HG03066 (cell line): ENCODE measurements around the gene IGSF9.
"Not testable (repeated sequence)": the region's sequence is repeated elsewhere in the genome, so short reads cannot be mapped to it uniquely, and the experiment has no call there.

Source experiments
- ATAC-seq: cut with Tn5 transposase; IDR thresholded peaks from one replicate; pipeline ENCODE4 v1.9.1; 2021; ENCODE audit warnings: low read depth; ENCODE audit not compliant: unreplicated experiment

The IGSF9 gene

GRCh38 chr1:159904036-159904435, 41.4 kb downstream of the IGSF9 start:
- ATAC-seq, result not testable (repeated sequence)

- ATAC-seq, result no peak
These were observed 42.9 kb downstream of the IGSF9 start for GRCh38 chr1:159902541-159902940.

GRCh38 chr1:159900755-159901360, 44.6 kb downstream of the IGSF9 start:
- no peak for ATAC-seq

DNA sequence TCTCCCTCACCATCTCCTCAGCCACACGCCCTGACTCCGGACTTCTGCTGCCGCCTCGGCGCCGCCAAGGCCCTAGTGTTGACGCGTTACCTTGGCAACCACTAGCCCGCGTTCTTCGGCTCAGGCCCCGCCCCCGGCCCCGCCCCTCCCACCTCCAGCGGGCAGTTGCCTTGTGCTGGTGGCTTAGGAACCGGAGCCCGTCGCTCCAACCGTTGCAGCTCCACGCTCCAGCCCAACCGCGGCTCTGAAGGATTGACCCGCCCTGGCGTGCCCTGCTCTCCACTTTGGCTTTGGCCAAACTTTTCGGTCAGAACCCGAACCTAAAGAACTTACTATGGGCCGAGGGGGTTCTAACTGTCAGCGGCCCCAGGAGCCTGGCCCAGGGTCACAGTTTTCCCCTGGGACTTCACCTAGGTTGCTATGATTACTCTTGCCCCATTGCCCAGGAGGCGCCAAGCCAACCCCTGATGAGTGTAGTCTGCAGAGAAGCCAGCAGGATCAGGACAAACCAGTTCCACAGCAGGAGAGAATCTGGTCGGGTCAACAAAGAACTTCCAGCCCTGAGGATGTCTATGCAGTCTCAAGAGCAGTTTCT, 45.2 kb downstream of the IGSF9 start, which contains the start of gene CFAP45:
Gene CFAP45 (minus strand): TSS at position 80 of the 595 bp plus-strand sequence. CDS start 67 bp downstream, at position 13.
- no peak for ATAC-seq

GRCh38 chr1:159899634-159900033, 45.8 kb downstream of the IGSF9 start:
- not testable (repeated sequence) for ATAC-seq

- ATAC-seq, result no peak
These were observed 46.9 kb downstream of the IGSF9 start for GRCh38 chr1:159898527-159898926.

- no peak for ATAC-seq
These were observed 47.5 kb downstream of the IGSF9 start for GRCh38 chr1:159897962-159898361.

DNA sequence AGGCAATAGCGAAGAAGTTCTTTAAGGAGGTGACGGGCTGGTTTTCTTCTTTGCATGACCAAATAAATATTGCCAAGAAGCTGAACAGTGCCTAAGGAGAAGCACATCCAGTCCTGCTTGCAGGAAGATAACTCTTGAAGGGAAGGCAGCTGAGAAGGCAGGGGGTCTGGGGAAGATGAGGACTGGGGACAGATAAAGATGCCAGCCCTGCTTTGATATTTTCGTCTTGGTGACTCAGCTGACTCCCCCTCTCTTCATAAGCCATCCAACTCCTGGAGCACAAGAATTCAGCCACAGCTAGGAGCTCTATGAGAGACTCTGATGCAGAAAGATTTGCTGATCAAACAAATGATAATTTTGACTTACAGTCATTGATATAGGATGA, 48.9 kb downstream of the IGSF9 start:
- ATAC-seq, result no peak

- ATAC-seq, result no peak
These were observed 49.4 kb downstream of the IGSF9 start for GRCh38 chr1:159895836-159896545.

DNA sequence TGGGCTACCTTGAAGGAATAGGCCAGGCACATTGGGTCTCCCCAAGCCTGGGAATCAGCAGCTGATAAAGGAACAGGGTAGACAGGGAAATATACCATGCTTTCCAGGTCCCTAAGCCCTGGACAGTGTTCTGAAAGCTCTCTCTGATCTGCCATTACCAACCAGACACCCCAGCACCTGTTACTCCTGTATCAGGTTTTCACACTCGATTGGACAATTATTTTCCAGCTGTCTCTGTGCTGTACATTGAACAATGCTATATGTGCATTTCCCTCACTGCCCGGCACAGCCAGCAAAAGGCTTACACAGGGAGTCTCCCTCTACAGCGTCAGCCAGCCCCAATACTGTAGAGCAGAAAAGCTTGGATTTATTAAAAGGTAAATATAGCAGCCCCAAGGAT, 50.1 kb downstream of the IGSF9 start:
- ATAC-seq, result no peak

DNA sequence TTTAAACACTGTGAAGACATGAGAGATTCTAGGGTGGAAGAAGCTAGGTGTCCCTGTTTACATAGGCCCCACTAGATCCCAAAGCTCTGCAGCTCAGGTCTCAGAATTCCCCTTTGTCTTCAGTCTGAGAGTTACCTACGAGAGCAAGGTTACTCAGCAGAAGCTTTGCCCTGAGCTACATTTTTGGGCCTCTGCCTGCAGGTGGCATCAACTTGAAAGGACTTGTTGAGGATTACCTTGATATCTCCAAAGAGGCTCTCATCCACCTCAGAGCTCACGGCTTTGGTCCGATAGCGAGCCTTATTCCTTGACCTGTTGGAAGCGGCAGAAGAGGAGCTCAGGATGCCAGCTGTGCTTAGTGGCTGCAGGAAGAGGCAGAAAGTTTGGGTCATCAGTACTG, 52.5 kb downstream of the IGSF9 start:
- no peak for ATAC-seq

- ATAC-seq, result peak; percentile 65
These were observed 53.9 kb downstream of the IGSF9 start for GRCh38 chr1:159891275-159892157.

- no peak for ATAC-seq
These were observed 55.0 kb downstream of the IGSF9 start for GRCh38 chr1:159890390-159890789.

- peak; percentile 85 for ATAC-seq
These were observed 55.6 kb downstream of the IGSF9 start for GRCh38 chr1:159889821-159890252.

DNA sequence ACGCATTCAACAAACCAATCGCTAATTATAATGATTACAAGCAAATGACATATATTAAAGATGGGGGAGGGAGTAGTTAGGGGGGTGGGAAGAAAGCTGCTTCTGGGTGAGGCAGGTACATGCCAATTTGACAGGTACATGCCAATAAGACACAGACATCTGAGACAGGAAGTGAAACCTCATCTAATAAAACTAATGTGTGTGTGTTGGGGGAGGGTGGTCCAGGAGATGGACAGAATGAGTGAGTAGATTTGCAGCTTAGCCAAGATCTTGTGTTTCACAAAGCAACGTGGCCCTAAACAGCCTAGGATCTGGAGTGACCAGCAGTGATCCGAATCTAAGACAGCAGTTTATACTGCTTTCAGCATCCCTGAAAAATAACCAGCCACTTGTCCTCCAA, 56.2 kb downstream of the IGSF9 start:
- ATAC-seq, result no peak

DNA sequence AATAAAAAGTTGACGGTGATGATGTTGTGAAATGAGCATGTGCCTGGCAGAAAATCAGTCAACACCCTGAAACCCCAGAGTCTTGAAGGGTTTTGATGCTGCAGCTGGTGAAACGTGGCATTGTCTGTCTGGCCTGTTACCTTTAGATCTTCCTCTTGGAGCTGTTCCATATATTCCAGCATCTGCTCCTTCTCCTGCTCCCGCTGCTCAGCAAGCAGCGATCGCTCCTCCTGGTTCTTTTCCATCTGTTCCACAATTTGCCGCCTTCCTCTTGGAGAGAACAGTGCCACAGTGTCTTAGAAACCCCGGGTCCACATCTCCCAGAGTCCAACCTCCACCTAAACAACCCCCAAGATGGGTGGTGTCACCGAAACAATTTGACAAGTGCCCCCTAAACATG, 61.1 kb downstream of the IGSF9 start:
- no peak for ATAC-seq

DNA sequence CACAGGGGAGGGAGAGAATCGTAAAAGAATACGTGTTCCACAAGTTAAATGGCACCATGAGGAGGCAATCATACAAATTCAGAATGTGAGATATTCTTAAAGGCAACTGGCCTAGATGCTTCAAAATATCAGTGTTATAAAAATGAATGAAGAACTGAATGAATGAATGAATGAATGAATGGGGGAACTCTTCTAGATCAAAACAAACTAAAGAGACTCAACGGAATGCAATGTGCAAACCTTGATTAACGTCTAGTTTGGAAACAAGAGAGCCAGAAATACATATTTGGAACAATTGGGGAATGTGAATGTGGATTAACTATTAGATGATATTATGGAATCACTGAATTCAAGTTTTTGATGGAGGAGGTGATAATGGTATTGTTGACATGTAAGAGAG, 62.3 kb downstream of the IGSF9 start:
- no peak for ATAC-seq

- ATAC-seq, result no peak
These were observed 62.9 kb downstream of the IGSF9 start for GRCh38 chr1:159882527-159882862.

DNA sequence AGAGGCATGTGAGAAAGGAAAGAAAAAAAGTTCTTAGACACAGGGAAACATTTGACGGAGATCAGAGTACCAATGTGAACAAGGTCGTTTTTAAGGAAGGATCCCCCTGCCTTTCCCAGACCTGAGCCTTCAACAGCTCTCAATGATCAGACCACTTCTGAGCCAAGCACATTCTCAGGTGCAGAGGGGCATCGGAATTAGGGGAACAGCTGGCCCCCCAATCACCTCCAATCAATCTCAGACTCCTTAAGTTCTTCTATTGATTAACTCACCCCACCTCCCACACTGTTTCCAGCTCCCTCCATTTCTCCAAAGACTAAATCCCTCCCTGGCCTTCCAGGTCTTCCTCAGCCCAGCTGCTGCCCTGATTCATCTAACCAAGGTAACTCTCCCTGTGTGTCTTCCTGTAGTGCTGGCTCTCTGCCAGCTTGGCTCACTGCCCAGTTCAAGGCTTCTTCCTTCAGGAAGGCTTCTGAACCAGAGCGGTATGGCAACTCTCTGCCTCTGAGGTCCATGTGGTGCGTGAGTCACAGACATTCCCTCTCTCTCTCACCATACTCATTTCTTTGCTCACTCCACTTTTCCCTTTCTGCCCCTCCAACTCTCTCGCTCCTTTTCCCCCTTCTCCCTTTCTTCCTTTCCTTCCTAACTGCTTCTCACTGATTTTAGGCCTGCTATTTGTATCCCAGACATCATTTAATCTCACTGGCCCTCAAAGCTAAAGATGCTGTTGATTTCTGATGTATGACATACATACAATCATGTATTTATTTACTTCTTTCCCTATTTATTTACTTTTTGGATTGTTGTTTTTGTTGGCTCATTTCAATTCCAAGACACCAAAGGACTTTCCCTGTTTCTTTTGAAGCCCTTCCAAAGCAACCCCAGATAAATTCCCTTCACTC, 63.5 kb downstream of the IGSF9 start:
- no peak for ATAC-seq

- no peak for ATAC-seq
These were observed 65.0 kb downstream of the IGSF9 start for GRCh38 chr1:159880430-159880829.
